GM21515 (cell line): ENCODE data around the gene ZBTB48.

Source experiments
- ATAC-seq: cut with Tn5 transposase; IDR thresholded peaks from one replicate; pipeline ENCODE4 v1.9.1; 2021; ENCODE audit not compliant: unreplicated experiment

Gene ZBTB48

GRCh38 chr1:6572653-6573383, 7.0 kb upstream of the ZBTB48 start:
- ATAC-seq = no peak

GRCh38 chr1:6574025-6574620, 5.7 kb upstream of the ZBTB48 start:
- no peak for ATAC-seq

- ATAC-seq = no peak
Observed at GRCh38 chr1:6574818-6575217, 5.0 kb upstream of the ZBTB48 start.

- no peak for ATAC-seq
Observed at GRCh38 chr1:6577831-6578525, 1.8 kb upstream of the ZBTB48 start.

- ATAC-seq = no peak
Observed at GRCh38 chr1:6578624-6579373, 995 bp upstream of the ZBTB48 start.

- ATAC-seq = peak; percentile 19
Observed at GRCh38 chr1:6580119-6580592, 362 bp downstream of the ZBTB48 start.

GRCh38 chr1:6580593-6581409, 1.0 kb downstream of the ZBTB48 start:
- no peak for ATAC-seq

GRCh38 chr1:6581561-6582305, 1.9 kb downstream of the ZBTB48 start:
- no peak for ATAC-seq

- ATAC-seq = no peak
Observed at GRCh38 chr1:6582370-6582769, 2.6 kb downstream of the ZBTB48 start.

- ATAC-seq = no peak
Observed at GRCh38 chr1:6584126-6585080, 4.6 kb downstream of the ZBTB48 start.

- no peak for ATAC-seq
Observed at GRCh38 chr1:6585081-6585722, 5.4 kb downstream of the ZBTB48 start.

- ATAC-seq = no peak
Observed at GRCh38 chr1:6585841-6586240, 6.0 kb downstream of the ZBTB48 start.

- no peak for ATAC-seq
Observed at GRCh38 chr1:6586404-6586816, 6.6 kb downstream of the ZBTB48 start.

GRCh38 chr1:6587261-6588005, 7.6 kb downstream of the ZBTB48 start:
- no peak for ATAC-seq

- no peak for ATAC-seq
Observed at GRCh38 chr1:6588128-6588892, 8.5 kb downstream of the ZBTB48 start.

- no peak for ATAC-seq
Observed at GRCh38 chr1:6588893-6589520, 9.2 kb downstream of the ZBTB48 start.
